HepG2 (cell line): ENCODE results near the gene GAL3ST2. TPM values are rescaled to one million over a fixed set of nuclear protein-coding genes. Genes with fewer than 3 reads are reported as not detected.

ENCODE experiments used
- ARID2 ChIP-seq: sonication (generic); formaldehyde crosslinking; IDR thresholded peaks from 2 replicates; pipeline ENCODE4 v1.8.1; 2022; ENCODE audit warnings: mild to moderate bottlenecking, missing genetic modification reagents, borderline replicate concordance
- GTF3A ChIP-seq: sonication (generic); formaldehyde crosslinking; conservative IDR thresholded peaks from 2 replicates; pipeline ENCODE4 v1.4.0; 2020; ENCODE audit warnings: mild to moderate bottlenecking, missing genetic modification reagents
- KDM2A ChIP-seq: sonication (generic); formaldehyde crosslinking; IDR thresholded peaks from 2 replicates; pipeline ENCODE4 v1.4.0; 2020; ENCODE audit warnings: low read depth, missing genetic modification reagents, borderline replicate concordance
- MED1 ChIP-seq: sonication (generic); formaldehyde crosslinking; IDR thresholded peaks from 2 replicates; pipeline ENCODE4 v1.4.0; 2020; ENCODE audit warnings: missing genetic modification reagents
- SMAD9 ChIP-seq: sonication (generic); formaldehyde crosslinking; IDR thresholded peaks from 2 replicates; pipeline ENCODE4 v1.5.1; 2020; ENCODE audit warnings: mild to moderate bottlenecking, missing genetic modification reagents
- ZNF253 ChIP-seq: sonication (generic); formaldehyde crosslinking; IDR thresholded peaks from 2 replicates; pipeline ENCODE4 v1.8.0; 2022; ENCODE audit warnings: mild to moderate bottlenecking, missing genetic modification reagents, borderline replicate concordance
- ZNF773 ChIP-seq: sonication (generic); formaldehyde crosslinking; IDR thresholded peaks from 2 replicates; pipeline ENCODE4 v1.4.0; 2020; ENCODE audit warnings: missing genetic modification reagents, borderline replicate concordance
- polyA plus RNA-seq, 8 experiments: library from polyadenylated mRNA; depleted of rRNA in 3 of 8; stranded (reverse) in 7 of 8; unstranded in 1 of 8; fragments of >200 nt; fragmentation: Illumina TruSeq in 4 of 8; extraction: Trizol in 4 of 8; gene quantifications; 2 replicates each; pipeline versions ENCODE4 v1.2.1 to v1.2.3, GENCODE V29; 2011 to 2016; ENCODE audit warnings: low read depth in 4 of 8, missing spikeins in 1 of 8, mixed read lengths in 1 of 8; ENCODE audit not compliant: insufficient read depth in 1 of 8
- total RNA-seq, 5 experiments: library from RNA; depleted of rRNA; stranded (reverse); fragments of >200 nt; fragmentation: Illumina TruSeq; extraction: Trizol; gene quantifications; 2 replicates each; pipeline ENCODE4 v1.2.3, GENCODE V29; 2016; ENCODE audit warnings: low read depth in 1 of 5
- TF ChIP-seq, protein P1 (sequence below): IDR thresholded peaks from 2 replicates; pipeline ENCODE4 v1.6.1; 2016; ENCODE audit warnings: low read depth, missing genetic modification reagents, missing compliant biosample characterization
- TF ChIP-seq, protein P2 (sequence below): sonication (generic); formaldehyde crosslinking; IDR thresholded peaks from 2 replicates; pipeline ENCODE4 v1.5.1; 2020; ENCODE audit warnings: missing genetic modification reagents, mild to moderate bottlenecking, borderline replicate concordance
- TF ChIP-seq, protein P3 (sequence below): sonication (generic); formaldehyde crosslinking; IDR thresholded peaks from 2 replicates; pipeline ENCODE4 v1.4.0; 2020; ENCODE audit warnings: low read depth, mild to moderate bottlenecking, missing genetic modification reagents
- TF ChIP-seq, protein P4 (sequence below): sonication (generic); formaldehyde crosslinking; IDR thresholded peaks from 2 replicates; pipeline ENCODE4 v1.8.1; 2022; ENCODE audit warnings: mild to moderate bottlenecking, missing genetic modification reagents
- TF ChIP-seq, protein P5 (sequence below), 2 experiments: sonication (generic) in 1 of 2; formaldehyde crosslinking in 1 of 2; IDR thresholded peaks; 2 replicates each; pipeline versions ENCODE4 v1.4.0 to v1.6.1; 2018 to 2020; ENCODE audit warnings: missing genetic modification reagents in 2 of 2, borderline replicate concordance in 1 of 2, low read depth in 1 of 2, mild to moderate bottlenecking in 1 of 2, missing biosample characterization in 1 of 2
- TF ChIP-seq, protein P6 (sequence below), 2 experiments: fragments of 450-650 bp in 1 of 2; sonication (generic) in 1 of 2; formaldehyde crosslinking; IDR thresholded peaks; 2 replicates each; pipeline versions ENCODE4 v1.5.0 to v1.8.0; 2020 to 2022; ENCODE audit warnings: mild to moderate bottlenecking in 1 of 2, missing genetic modification reagents in 1 of 2

The GAL3ST2 gene
- total and polyA plus RNA-seq, 2 of the 13 experiments (the other 11 are each of a cell fraction or from before 2014, with no cell fraction given) = 0.17 to 0.20 TPM

DNA sequence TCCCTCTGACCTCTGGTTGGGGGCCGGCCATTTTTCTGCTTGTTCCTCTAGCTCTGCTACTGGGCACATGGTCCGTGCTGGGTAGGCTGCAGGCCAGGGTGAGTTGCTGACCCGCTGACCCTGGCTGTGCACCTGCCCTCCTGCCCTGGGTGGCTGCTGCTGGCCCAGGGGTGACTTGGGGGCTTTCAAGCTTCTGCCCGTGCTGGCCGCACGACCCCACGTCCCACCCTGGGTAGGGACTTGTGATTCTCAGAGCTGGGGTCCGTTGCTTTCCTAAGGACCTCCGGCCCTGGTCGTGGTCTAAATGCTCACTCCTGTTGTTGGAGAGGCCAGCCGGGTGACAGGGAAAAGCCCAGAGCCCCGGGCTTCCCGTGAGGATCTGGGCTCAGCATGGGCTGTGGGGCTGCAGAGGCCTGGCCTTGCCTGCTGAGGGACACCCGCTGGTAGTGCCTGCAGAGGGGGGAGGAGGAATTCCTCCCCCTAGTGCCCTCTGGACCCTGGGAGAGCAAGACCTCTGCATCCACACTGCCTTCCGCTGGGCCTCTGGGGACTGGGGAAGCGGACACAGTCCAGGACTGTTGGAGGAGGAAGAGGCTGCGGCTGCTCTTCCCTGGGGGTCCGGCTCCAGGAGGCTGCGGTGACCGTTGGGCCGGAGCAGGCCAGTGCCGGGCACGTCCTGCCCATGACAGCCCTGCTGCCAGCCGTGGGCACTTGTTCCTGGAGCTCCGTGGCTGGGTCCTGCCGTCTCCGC lies 6.3 kb upstream of the GAL3ST2 start (continued):
- TF ChIP-seq, protein P1, sequence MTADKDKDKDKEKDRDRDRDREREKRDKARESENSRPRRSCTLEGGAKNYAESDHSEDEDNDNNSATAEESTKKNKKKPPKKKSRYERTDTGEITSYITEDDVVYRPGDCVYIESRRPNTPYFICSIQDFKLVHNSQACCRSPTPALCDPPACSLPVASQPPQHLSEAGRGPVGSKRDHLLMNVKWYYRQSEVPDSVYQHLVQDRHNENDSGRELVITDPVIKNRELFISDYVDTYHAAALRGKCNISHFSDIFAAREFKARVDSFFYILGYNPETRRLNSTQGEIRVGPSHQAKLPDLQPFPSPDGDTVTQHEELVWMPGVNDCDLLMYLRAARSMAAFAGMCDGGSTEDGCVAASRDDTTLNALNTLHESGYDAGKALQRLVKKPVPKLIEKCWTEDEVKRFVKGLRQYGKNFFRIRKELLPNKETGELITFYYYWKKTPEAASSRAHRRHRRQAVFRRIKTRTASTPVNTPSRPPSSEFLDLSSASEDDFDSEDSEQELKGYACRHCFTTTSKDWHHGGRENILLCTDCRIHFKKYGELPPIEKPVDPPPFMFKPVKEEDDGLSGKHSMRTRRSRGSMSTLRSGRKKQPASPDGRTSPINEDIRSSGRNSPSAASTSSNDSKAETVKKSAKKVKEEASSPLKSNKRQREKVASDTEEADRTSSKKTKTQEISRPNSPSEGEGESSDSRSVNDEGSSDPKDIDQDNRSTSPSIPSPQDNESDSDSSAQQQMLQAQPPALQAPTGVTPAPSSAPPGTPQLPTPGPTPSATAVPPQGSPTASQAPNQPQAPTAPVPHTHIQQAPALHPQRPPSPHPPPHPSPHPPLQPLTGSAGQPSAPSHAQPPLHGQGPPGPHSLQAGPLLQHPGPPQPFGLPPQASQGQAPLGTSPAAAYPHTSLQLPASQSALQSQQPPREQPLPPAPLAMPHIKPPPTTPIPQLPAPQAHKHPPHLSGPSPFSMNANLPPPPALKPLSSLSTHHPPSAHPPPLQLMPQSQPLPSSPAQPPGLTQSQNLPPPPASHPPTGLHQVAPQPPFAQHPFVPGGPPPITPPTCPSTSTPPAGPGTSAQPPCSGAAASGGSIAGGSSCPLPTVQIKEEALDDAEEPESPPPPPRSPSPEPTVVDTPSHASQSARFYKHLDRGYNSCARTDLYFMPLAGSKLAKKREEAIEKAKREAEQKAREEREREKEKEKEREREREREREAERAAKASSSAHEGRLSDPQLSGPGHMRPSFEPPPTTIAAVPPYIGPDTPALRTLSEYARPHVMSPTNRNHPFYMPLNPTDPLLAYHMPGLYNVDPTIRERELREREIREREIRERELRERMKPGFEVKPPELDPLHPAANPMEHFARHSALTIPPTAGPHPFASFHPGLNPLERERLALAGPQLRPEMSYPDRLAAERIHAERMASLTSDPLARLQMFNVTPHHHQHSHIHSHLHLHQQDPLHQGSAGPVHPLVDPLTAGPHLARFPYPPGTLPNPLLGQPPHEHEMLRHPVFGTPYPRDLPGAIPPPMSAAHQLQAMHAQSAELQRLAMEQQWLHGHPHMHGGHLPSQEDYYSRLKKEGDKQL (CRISPR knock-in tag) = peak; percentile 74
- TF ChIP-seq, protein P2, sequence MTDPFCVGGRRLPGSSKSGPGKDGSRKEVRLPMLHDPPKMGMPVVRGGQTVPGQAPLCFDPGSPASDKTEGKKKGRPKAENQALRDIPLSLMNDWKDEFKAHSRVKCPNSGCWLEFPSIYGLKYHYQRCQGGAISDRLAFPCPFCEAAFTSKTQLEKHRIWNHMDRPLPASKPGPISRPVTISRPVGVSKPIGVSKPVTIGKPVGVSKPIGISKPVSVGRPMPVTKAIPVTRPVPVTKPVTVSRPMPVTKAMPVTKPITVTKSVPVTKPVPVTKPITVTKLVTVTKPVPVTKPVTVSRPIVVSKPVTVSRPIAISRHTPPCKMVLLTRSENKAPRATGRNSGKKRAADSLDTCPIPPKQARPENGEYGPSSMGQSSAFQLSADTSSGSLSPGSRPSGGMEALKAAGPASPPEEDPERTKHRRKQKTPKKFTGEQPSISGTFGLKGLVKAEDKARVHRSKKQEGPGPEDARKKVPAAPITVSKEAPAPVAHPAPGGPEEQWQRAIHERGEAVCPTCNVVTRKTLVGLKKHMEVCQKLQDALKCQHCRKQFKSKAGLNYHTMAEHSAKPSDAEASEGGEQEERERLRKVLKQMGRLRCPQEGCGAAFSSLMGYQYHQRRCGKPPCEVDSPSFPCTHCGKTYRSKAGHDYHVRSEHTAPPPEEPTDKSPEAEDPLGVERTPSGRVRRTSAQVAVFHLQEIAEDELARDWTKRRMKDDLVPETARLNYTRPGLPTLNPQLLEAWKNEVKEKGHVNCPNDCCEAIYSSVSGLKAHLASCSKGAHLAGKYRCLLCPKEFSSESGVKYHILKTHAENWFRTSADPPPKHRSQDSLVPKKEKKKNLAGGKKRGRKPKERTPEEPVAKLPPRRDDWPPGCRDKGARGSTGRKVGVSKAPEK (CRISPR knock-in tag) = no peak
- TF ChIP-seq ZNF773 (CRISPR knock-in tag) (peak; percentile 29; the same call in 1 of the 2 replicates), MED1 (CRISPR knock-in tag) (peak; percentile 96), ZNF253 (no peak), KDM2A (CRISPR knock-in tag) (peak; percentile 93), ARID2 (CRISPR knock-in tag) (no peak), SMAD9 (CRISPR knock-in tag) (peak; percentile 79), GTF3A (no peak)
- TF ChIP-seq, protein P3, sequence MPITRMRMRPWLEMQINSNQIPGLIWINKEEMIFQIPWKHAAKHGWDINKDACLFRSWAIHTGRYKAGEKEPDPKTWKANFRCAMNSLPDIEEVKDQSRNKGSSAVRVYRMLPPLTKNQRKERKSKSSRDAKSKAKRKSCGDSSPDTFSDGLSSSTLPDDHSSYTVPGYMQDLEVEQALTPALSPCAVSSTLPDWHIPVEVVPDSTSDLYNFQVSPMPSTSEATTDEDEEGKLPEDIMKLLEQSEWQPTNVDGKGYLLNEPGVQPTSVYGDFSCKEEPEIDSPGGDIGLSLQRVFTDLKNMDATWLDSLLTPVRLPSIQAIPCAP (CRISPR knock-in tag) = no peak
- TF ChIP-seq, protein P4, sequence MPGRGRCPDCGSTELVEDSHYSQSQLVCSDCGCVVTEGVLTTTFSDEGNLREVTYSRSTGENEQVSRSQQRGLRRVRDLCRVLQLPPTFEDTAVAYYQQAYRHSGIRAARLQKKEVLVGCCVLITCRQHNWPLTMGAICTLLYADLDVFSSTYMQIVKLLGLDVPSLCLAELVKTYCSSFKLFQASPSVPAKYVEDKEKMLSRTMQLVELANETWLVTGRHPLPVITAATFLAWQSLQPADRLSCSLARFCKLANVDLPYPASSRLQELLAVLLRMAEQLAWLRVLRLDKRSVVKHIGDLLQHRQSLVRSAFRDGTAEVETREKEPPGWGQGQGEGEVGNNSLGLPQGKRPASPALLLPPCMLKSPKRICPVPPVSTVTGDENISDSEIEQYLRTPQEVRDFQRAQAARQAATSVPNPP (CRISPR knock-in tag) = no peak
- TF ChIP-seq, protein P5, sequence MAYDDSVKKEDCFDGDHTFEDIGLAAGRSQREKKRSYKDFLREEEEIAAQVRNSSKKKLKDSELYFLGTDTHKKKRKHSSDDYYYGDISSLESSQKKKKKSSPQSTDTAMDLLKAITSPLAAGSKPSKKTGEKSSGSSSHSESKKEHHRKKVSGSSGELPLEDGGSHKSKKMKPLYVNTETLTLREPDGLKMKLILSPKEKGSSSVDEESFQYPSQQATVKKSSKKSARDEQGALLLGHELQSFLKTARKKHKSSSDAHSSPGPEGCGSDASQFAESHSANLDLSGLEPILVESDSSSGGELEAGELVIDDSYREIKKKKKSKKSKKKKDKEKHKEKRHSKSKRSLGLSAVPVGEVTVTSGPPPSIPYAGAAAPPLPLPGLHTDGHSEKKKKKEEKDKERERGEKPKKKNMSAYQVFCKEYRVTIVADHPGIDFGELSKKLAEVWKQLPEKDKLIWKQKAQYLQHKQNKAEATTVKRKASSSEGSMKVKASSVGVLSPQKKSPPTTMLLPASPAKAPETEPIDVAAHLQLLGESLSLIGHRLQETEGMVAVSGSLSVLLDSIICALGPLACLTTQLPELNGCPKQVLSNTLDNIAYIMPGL (CRISPR knock-in tag; IDR thresholded peaks at IDR 0.05; ENCODE audit: borderline replicate concordance in 1 of 2, low read depth in 1 of 2) = peak; percentile 85 to 99; a peak in 3 of 4 replicates
- TF ChIP-seq, protein P6, sequence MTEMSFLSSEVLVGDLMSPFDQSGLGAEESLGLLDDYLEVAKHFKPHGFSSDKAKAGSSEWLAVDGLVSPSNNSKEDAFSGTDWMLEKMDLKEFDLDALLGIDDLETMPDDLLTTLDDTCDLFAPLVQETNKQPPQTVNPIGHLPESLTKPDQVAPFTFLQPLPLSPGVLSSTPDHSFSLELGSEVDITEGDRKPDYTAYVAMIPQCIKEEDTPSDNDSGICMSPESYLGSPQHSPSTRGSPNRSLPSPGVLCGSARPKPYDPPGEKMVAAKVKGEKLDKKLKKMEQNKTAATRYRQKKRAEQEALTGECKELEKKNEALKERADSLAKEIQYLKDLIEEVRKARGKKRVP (CRISPR knock-in tag; IDR thresholded peaks at IDR 0.05) = peak in 1 of 2 experiments; percentile 76; a peak in 2 of 4 replicates
